HepG2 (cell line): ENCODE data around the gene MPZL3. TPM values are rescaled to one million over a fixed set of nuclear protein-coding genes. Genes with fewer than 3 reads are reported as not detected.

Experiments used
- ATAC-seq: fragments of 200-7000 bp; cut with Tn5 transposase; 3 replicates; pipeline ENCODE4 v1.9.1; 2020; ENCODE audit warnings: mild to moderate bottlenecking, moderate library complexity
- BruUV-seq: library from RNA; stranded (reverse); fragments of 400-500 nt; replicated peaks from 2 replicates; lab custom pipeline; 2021; lab: Mats Ljungman, UMichigan
- CTCF ChIA-PET: fragments of 300-600 bp; formaldehyde crosslinking; extraction: SDS; loops from one replicate; lab custom pipeline; 2021; ENCODE audit warnings: low total read pairs, inconsistent platforms, low intra/inter-chr PET ratio; lab: Yijun Ruan, JAX
- POLR2A ChIA-PET: fragments of 350-600 bp; sonication (Branson Sonifier 250); formaldehyde crosslinking; loops from one replicate; lab custom pipeline; 2020; ENCODE audit warnings: antibody characterized with exemption, inconsistent platforms; lab: Yijun Ruan, JAX
- DNase-seq: peaks from one replicate; pipeline ENCODE4 v3.0.0-alpha.2; 2015; ENCODE audit warnings: low spot score
- FAIRE-seq: peaks from 3 replicates; lab custom pipeline; 2011; peaks lifted over from hg19 to GRCh38; lab: Jason Lieb, UNC
- H2AFZ ChIP-seq: one replicate; pipeline ENCODE4 v1.6.1; 2011; ENCODE audit warnings: low read length, inconsistent platforms
- H3K27ac ChIP-seq: fragments of 300-600 bp; 3 replicates; pipeline ENCODE4 v1.8.0; 2011; ENCODE audit warnings: mixed run types, mild to moderate bottlenecking, mixed read lengths, low read length, inconsistent platforms; ENCODE audit not compliant: insufficient read depth; ENCODE audit errors: extremely low read length
- H3K27me3 ChIP-seq, 2 experiments: fragments of 200-600 bp in 1 of 2; 2 replicates in 1 of 2; 3 replicates in 1 of 2; pipeline versions ENCODE4 v1.6.0 to v1.8.0; 2011; ENCODE audit warnings: low read length in 2 of 2, mild to moderate bottlenecking in 2 of 2, moderate library complexity in 2 of 2, inconsistent platforms in 1 of 2; ENCODE audit not compliant: insufficient read depth in 2 of 2, control insufficient read depth in 1 of 2
- H3K36me3 ChIP-seq, 2 experiments: fragments of 200-600 bp in 1 of 2; replicated peaks in 1 of 2; 2 replicates in 1 of 2; 3 replicates in 1 of 2; pipeline versions ENCODE4 v1.5.1 to v1.8.0; 2011; ENCODE audit warnings: low read length in 2 of 2, inconsistent platforms in 1 of 2; ENCODE audit not compliant: insufficient read depth in 2 of 2, control insufficient read depth in 1 of 2
- H3K4me1 ChIP-seq: 2 replicates; pipeline ENCODE4 v1.5.1; 2012; ENCODE audit warnings: low read length, inconsistent platforms; ENCODE audit not compliant: insufficient read depth
- H3K4me2 ChIP-seq: 2 replicates; pipeline ENCODE4 v1.6.0; 2011; ENCODE audit warnings: low read depth, low read length, inconsistent platforms
- H3K4me3 ChIP-seq, 3 experiments: fragments of 200-600 bp in 1 of 3; sonication (generic), shearing (Covaris generic) in 1 of 3; replicated peaks in 1 of 3; 2 replicates each; pipeline ENCODE4 v1.5.1; 2011 to 2016; ENCODE audit warnings: low read length in 3 of 3, inconsistent platforms in 2 of 3, low read depth in 2 of 3, mild to moderate bottlenecking in 2 of 3, control low read depth in 1 of 3, mixed read lengths in 1 of 3; ENCODE audit not compliant: insufficient read depth in 1 of 3
- H3K79me2 ChIP-seq: one replicate; pipeline ENCODE4 v1.6.1; 2011; ENCODE audit warnings: low read length, inconsistent platforms; ENCODE audit not compliant: insufficient read depth
- H3K9ac ChIP-seq: 2 replicates; pipeline ENCODE4 v1.6.0; 2011; ENCODE audit warnings: mild to moderate bottlenecking, low read depth, low read length, inconsistent platforms; ENCODE audit not compliant: insufficient read depth
- H3K9me3 ChIP-seq: 2 replicates; pipeline ENCODE4 v1.5.1; 2012; ENCODE audit warnings: mild to moderate bottlenecking, low read length
- H4K20me1 ChIP-seq: 2 replicates; pipeline ENCODE4 v1.6.0; 2011; ENCODE audit warnings: inconsistent platforms, mild to moderate bottlenecking, low read length, moderate library complexity; ENCODE audit not compliant: insufficient read depth
- FOXA1 ChIP-seq, 2 experiments: fragments of 450-650 bp in 1 of 2; sonication (generic) in 1 of 2; formaldehyde crosslinking in 1 of 2; IDR thresholded peaks; 2 replicates each; pipeline versions ENCODE4 v1.4.0 to v1.6.1; 2016 to 2020; ENCODE audit warnings: missing genetic modification reagents in 1 of 2
- JARID2 ChIP-seq: sonication (generic); formaldehyde crosslinking; IDR thresholded peaks from 2 replicates; pipeline ENCODE4 v1.8.1; 2023; ENCODE audit warnings: missing genetic modification reagents, inconsistent platforms; ENCODE audit not compliant: insufficient replicate concordance
- NRL ChIP-seq: sonication (generic); formaldehyde crosslinking; IDR thresholded peaks from 2 replicates; pipeline ENCODE4 v1.5.0; 2020; ENCODE audit warnings: missing genetic modification reagents, mild to moderate bottlenecking, moderate library complexity, borderline replicate concordance
- POLR2A ChIP-seq, 2 experiments: IDR thresholded peaks; 2 replicates each; pipeline ENCODE4 v1.6.1; 2011; ENCODE audit warnings: low read depth in 2 of 2, low read length in 2 of 2, mild to moderate bottlenecking in 1 of 2, moderate library complexity in 1 of 2; ENCODE audit not compliant: insufficient read depth in 1 of 2
- SATB2 ChIP-seq: sonication (generic); formaldehyde crosslinking; IDR thresholded peaks from 2 replicates; pipeline ENCODE4 v1.5.0; 2020; ENCODE audit warnings: missing genetic modification reagents
- SRSF1 ChIP-seq: fragments of 200-400 bp; formaldehyde crosslinking; optimal IDR thresholded peaks from 2 replicates; pipeline ENCODE3; 2017; ENCODE audit warnings: mild to moderate bottlenecking, low read depth, low read length, moderate library complexity
- ZC3H4 ChIP-seq: sonication (generic); formaldehyde crosslinking; IDR thresholded peaks from 2 replicates; pipeline ENCODE4 v1.4.0; 2020; ENCODE audit warnings: missing genetic modification reagents, borderline replicate concordance
- ZNF335 ChIP-seq: sonication (generic); formaldehyde crosslinking; IDR thresholded peaks from 2 replicates; pipeline ENCODE4 v1.4.0; 2020; ENCODE audit warnings: missing genetic modification reagents
- ZNF33B ChIP-seq: sonication (generic); formaldehyde crosslinking; IDR thresholded peaks from 2 replicates; pipeline ENCODE4 v1.5.1; 2020; ENCODE audit warnings: mild to moderate bottlenecking, missing genetic modification reagents
- WGBS: methylation state at CpG from one replicate; pipeline ENCODE4 v1.1.6; 2017; ENCODE audit warnings: low lambda C conversion rate; 5-methylcytosine and 5-hydroxymethylcytosine counted together
- in situ Hi-C: cut with HindIII; loops from 2 replicates; pipeline ENCODE4 v1.10.0; 2017; ENCODE audit warnings: low pct_unique_long_range_greater_than_20kb; ENCODE audit not compliant: extremely low pct_ligation_motif_present
- intact Hi-C: fragments of 100-400 bp; cut with micrococcal nuclease; formaldehyde crosslinking; loops from one replicate; pipeline ENCODE4 v1.10.0; 2022; ENCODE audit not compliant: unreplicated experiment
- polyA plus RNA-seq, 8 experiments: library from polyadenylated mRNA; depleted of rRNA in 3 of 8; stranded (reverse) in 7 of 8; unstranded in 1 of 8; fragments of >200 nt; fragmentation: Illumina TruSeq in 4 of 8; extraction: Trizol in 4 of 8; gene quantifications; 2 replicates each; pipeline versions ENCODE4 v1.2.1 to v1.2.3, GENCODE V29; 2011 to 2016; ENCODE audit warnings: low read depth in 4 of 8, missing spikeins in 1 of 8, mixed read lengths in 1 of 8; ENCODE audit not compliant: insufficient read depth in 1 of 8
- total RNA-seq, 5 experiments: library from RNA; depleted of rRNA; stranded (reverse); fragments of >200 nt; fragmentation: Illumina TruSeq; extraction: Trizol; gene quantifications; 2 replicates each; pipeline ENCODE4 v1.2.3, GENCODE V29; 2016; ENCODE audit warnings: low read depth in 1 of 5
- TF ChIP-seq, protein P1 (sequence below): sonication (generic); formaldehyde crosslinking; IDR thresholded peaks from 2 replicates; pipeline ENCODE4 v1.4.0; 2020; ENCODE audit warnings: missing genetic modification reagents, borderline replicate concordance
- TF ChIP-seq, protein P2 (sequence below): sonication (generic); formaldehyde crosslinking; IDR thresholded peaks from 2 replicates; pipeline ENCODE4 v1.5.0; 2020; ENCODE audit warnings: mild to moderate bottlenecking, missing genetic modification reagents, moderate library complexity

MPZL3 gene
- total and polyA plus RNA-seq, 2 of the 13 experiments (the other 11 are each of a cell fraction or from before 2014, with no cell fraction given): 5.3 to 9.3 TPM

DNA sequence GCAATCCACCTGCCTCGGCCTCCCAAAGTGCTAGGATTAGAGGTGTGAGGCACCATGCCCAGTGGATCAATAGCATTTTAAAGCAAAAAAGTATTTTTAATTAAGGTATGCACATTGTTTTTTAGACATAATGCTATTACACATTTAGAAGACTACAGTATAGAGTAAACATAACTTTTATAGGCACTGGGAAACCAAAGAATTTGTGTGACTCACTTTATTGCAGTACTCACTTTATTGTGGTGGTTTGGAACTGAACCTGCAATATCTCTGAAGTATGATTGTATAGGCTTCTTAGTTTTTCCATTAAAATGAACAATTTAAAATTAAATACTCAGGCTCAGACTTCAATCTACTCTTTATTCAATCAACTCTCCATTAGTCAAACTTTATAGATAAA, 34.8 kb upstream of the MPZL3 start (continued):
- TF ChIP-seq, protein P1, sequence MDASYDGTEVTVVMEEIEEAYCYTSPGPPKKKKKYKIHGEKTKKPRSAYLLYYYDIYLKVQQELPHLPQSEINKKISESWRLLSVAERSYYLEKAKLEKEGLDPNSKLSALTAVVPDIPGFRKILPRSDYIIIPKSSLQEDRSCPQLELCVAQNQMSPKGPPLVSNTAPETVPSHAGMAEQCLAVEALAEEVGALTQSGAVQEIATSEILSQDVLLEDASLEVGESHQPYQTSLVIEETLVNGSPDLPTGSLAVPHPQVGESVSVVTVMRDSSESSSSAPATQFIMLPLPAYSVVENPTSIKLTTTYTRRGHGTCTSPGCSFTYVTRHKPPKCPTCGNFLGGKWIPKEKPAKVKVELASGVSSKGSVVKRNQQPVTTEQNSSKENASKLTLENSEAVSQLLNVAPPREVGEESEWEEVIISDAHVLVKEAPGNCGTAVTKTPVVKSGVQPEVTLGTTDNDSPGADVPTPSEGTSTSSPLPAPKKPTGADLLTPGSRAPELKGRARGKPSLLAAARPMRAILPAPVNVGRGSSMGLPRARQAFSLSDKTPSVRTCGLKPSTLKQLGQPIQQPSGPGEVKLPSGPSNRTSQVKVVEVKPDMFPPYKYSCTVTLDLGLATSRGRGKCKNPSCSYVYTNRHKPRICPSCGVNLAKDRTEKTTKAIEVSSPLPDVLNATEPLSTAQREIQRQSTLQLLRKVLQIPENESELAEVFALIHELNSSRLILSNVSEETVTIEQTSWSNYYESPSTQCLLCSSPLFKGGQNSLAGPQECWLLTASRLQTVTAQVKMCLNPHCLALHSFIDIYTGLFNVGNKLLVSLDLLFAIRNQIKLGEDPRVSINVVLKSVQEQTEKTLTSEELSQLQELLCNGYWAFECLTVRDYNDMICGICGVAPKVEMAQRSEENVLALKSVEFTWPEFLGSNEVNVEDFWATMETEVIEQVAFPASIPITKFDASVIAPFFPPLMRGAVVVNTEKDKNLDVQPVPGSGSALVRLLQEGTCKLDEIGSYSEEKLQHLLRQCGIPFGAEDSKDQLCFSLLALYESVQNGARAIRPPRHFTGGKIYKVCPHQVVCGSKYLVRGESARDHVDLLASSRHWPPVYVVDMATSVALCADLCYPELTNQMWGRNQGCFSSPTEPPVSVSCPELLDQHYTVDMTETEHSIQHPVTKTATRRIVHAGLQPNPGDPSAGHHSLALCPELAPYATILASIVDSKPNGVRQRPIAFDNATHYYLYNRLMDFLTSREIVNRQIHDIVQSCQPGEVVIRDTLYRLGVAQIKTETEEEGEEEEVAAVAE (CRISPR knock-in tag): no peak
- no peak for TF ChIP-seq SRSF1
- no peak for TF ChIP-seq POLR2A (IDR thresholded peaks at IDR 0.05; ENCODE audit: insufficient read depth in 1 of 2, low read depth in 2 of 2, low read length in 2 of 2)

DNA sequence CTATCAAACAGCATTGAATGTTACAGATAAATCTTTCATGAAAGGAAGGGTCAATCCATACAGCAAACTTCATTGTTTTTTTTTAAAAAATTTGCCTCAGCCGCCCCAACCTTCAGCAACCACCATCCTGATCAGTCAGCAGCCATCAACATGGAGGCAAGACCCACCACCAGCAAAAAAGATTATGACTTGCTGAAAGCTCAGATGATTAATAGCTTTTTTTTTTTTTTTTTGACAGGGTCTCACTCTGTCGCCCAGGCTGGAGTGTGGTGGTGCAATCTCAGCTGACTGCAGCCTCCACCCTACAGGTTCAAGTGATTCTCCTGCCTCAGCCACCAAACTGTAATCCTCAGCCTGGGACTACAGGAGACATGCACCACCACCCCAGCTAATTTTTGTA, 34.4 kb upstream of the MPZL3 start:
- Histone ChIP-seq H3K9ac (no peak overlapping the region), H3K27me3 (no peaks in the 10 kb centered on the region), H3K4me1 (peaks cover 12% of the 10 kb centered on the region), H3K79me2 (no peaks in the 10 kb centered on the region), H3K4me3 (no peak overlapping the region), H4K20me1 (no peaks in the 10 kb centered on the region), H3K36me3 (no peaks in the 10 kb centered on the region), H2AFZ (no peak overlapping the region), H3K27ac (no peak overlapping the region), H3K9me3 (no peaks in the 10 kb centered on the region), H3K4me2 (no peak overlapping the region)
- in situ Hi-C loops: no loop called here
- CTCF ChIA-PET: no interaction called here
- no peak for DNase-seq
- TF ChIP-seq JARID2 (CRISPR knock-in tag) (no peak), NRL (no peak), ZNF335 (CRISPR knock-in tag) (no peak), FOXA1 (IDR thresholded peaks at IDR 0.05) (no peak), FOXA1 (CRISPR knock-in tag; IDR thresholded peaks at IDR 0.05) (no peak), ZNF33B (no peak), ZC3H4 (no peak), SATB2 (CRISPR knock-in tag) (no peak)
- TF ChIP-seq, protein P2, sequence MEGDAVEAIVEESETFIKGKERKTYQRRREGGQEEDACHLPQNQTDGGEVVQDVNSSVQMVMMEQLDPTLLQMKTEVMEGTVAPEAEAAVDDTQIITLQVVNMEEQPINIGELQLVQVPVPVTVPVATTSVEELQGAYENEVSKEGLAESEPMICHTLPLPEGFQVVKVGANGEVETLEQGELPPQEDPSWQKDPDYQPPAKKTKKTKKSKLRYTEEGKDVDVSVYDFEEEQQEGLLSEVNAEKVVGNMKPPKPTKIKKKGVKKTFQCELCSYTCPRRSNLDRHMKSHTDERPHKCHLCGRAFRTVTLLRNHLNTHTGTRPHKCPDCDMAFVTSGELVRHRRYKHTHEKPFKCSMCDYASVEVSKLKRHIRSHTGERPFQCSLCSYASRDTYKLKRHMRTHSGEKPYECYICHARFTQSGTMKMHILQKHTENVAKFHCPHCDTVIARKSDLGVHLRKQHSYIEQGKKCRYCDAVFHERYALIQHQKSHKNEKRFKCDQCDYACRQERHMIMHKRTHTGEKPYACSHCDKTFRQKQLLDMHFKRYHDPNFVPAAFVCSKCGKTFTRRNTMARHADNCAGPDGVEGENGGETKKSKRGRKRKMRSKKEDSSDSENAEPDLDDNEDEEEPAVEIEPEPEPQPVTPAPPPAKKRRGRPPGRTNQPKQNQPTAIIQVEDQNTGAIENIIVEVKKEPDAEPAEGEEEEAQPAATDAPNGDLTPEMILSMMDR (CRISPR knock-in tag): no peak
- WGBS: 61% methylated on average over 2 of the region's 2 CpGs
- FAIRE-seq: no peak
- intact Hi-C loops: no loop called here
- POLR2A ChIA-PET: no interaction called here
- ATAC-seq: no peak
- BruUV-seq: no TSS peak
